B cell (primary cell): Measurements from ENCODE around the gene CSRP2. TPM values are rescaled to one million over a fixed set of nuclear protein-coding genes. Genes with fewer than 3 reads are reported as not detected.

Experiments
- ATAC-seq: fragments of 200-7000 bp; cut with Tn5 transposase; one replicate; pipeline ENCODE4 v1.10.0; 2021; ENCODE audit warnings: low read depth, mild to moderate bottlenecking, moderate number of reproducible peaks, moderate library complexity
- CTCF ChIA-PET: fragments of 350-600 bp; sonication (Branson Sonifier 250); formaldehyde crosslinking; loops from one replicate; lab custom pipeline; 2021; ENCODE audit warnings: antibody characterized with exemption, inconsistent platforms; lab: Charles Lee
- POLR2A ChIA-PET: fragments of 350-600 bp; sonication (Branson Sonifier 250); formaldehyde crosslinking; loops from one replicate; lab custom pipeline; 2021; ENCODE audit warnings: antibody characterized with exemption; lab: Charles Lee
- DNase-seq: peaks from one replicate; pipeline ENCODE4 v3.0.0; 2013
- H2AFZ ChIP-seq: 2 replicates; pipeline ENCODE4 v1.6.1; 2012; ENCODE audit warnings: mild to moderate bottlenecking, low read depth, low read length; ENCODE audit not compliant: insufficient read depth, poor library complexity, severe bottlenecking
- H3K27ac ChIP-seq, 2 donors: 1 replicate in 1 of 2; 2 replicates in 1 of 2; pipeline ENCODE4 v1.5.1; 2012 to 2013; ENCODE audit warnings: low read length in 2 of 2, mild to moderate bottlenecking in 2 of 2, moderate library complexity in 1 of 2
- H3K27me3 ChIP-seq, 4 experiments: fragments of 200-600 bp in 1 of 4; sonication (generic) in 1 of 4; replicated peaks in 1 of 4; 1 replicate in 2 of 4; 2 replicates in 2 of 4; pipeline versions ENCODE4 v1.6.1 to v1.7.0; 2013 to 2016; ENCODE audit warnings: low read length in 3 of 4, mild to moderate bottlenecking in 2 of 4, mixed read lengths in 1 of 4, moderate library complexity in 1 of 4; ENCODE audit not compliant: insufficient read depth in 4 of 4, control insufficient read depth in 3 of 4; ENCODE audit errors: control extremely low read depth in 1 of 4
- H3K36me3 ChIP-seq, 2 experiments: replicated peaks in 1 of 2; 1 replicate in 1 of 2; 2 replicates in 1 of 2; pipeline versions ENCODE4 v1.6.1 to v1.7.1; 2013; ENCODE audit warnings: low read length in 1 of 2; ENCODE audit not compliant: insufficient read depth in 2 of 2, control insufficient read depth in 1 of 2; ENCODE audit errors: control extremely low read depth in 1 of 2, extremely low read depth in 1 of 2
- H3K4me1 ChIP-seq, 2 donors: fragments of 200-600 bp in 1 of 2; sonication (generic) in 1 of 2; 1 replicate in 1 of 2; 2 replicates in 1 of 2; pipeline versions ENCODE4 v1.5.1 to v1.6.1; 2013 to 2017; ENCODE audit warnings: low read length in 2 of 2; ENCODE audit not compliant: control insufficient read depth in 2 of 2, insufficient read depth in 2 of 2
- H3K4me2 ChIP-seq: replicated peaks from 2 replicates; pipeline ENCODE3; 2012; ENCODE audit warnings: mild to moderate bottlenecking, low read depth, low read length; ENCODE audit not compliant: poor library complexity, severe bottlenecking
- H3K4me3 ChIP-seq, 5 experiments: fragments of 200-600 bp in 1 of 5; sonication (generic) in 1 of 5; 1 replicate in 3 of 5; 2 replicates in 2 of 5; pipeline versions ENCODE4 v1.5.1 to v1.7.0; 2011 to 2016; ENCODE audit warnings: low read length in 4 of 5, mild to moderate bottlenecking in 4 of 5, low read depth in 2 of 5, control low read depth in 1 of 5, moderate library complexity in 1 of 5; ENCODE audit not compliant: insufficient read depth in 1 of 5; ENCODE audit errors: control extremely low read depth in 1 of 5, extremely low read depth in 1 of 5
- H3K79me2 ChIP-seq: fragments of 200-600 bp; sonication (generic); one replicate; pipeline ENCODE4 v1.6.0; 2016; ENCODE audit warnings: low read length; ENCODE audit not compliant: control insufficient read depth, insufficient read depth
- H3K9ac ChIP-seq: fragments of 200-600 bp; sonication (generic); 2 replicates; pipeline ENCODE4 v1.6.1; 2017; ENCODE audit warnings: mild to moderate bottlenecking, low read length, moderate library complexity
- H3K9me3 ChIP-seq, 3 donors: one replicate each; pipeline versions ENCODE4 v1.6.1 to v1.7.1; 2013; ENCODE audit warnings: low read length in 2 of 3; ENCODE audit not compliant: control insufficient read depth in 2 of 3, insufficient read depth in 1 of 3; ENCODE audit errors: control extremely low read depth in 1 of 3
- H4K20me1 ChIP-seq: 2 replicates; pipeline ENCODE4 v1.6.0; 2012; ENCODE audit warnings: mild to moderate bottlenecking, low read length; ENCODE audit not compliant: insufficient read depth, control insufficient read depth, poor library complexity, severe bottlenecking
- H3K27ac Mint-ChIP-seq: one replicate; pipeline ENCODE4 v1.8.0; 2021; ENCODE audit warnings: mixed read lengths
- H3K27me3 Mint-ChIP-seq: one replicate; pipeline ENCODE4 v1.8.0; 2021; ENCODE audit warnings: mixed read lengths
- H3K4me1 Mint-ChIP-seq: one replicate; pipeline ENCODE4 v1.8.0; 2021; ENCODE audit warnings: mixed read lengths
- H3K4me3 Mint-ChIP-seq: one replicate; pipeline ENCODE4 v1.8.0; 2021; ENCODE audit warnings: mixed read lengths
- H3K9me3 Mint-ChIP-seq: one replicate; pipeline ENCODE4 v1.8.0; 2022; ENCODE audit warnings: mixed read lengths; ENCODE audit not compliant: insufficient read depth
- CTCF ChIP-seq: fragments of 200-600 bp; IDR thresholded peaks from one replicate; pipeline ENCODE4 v1.8.0; 2022; ENCODE audit warnings: antibody characterized with exemption, mild to moderate bottlenecking
- EZH2 ChIP-seq: IDR thresholded peaks from 2 replicates; pipeline ENCODE4 v1.6.1; 2012; ENCODE audit warnings: borderline replicate concordance, low read depth, mild to moderate bottlenecking, moderate library complexity, low read length; ENCODE audit not compliant: insufficient read depth, poor library complexity, severe bottlenecking
- WGBS: methylation state at CpG from one replicate; pipeline ENCODE4 v1.1.5; 2013; ENCODE audit warnings: missing lambda C conversion rate; ENCODE audit not compliant: insufficient coverage; 5-methylcytosine and 5-hydroxymethylcytosine counted together
- intact Hi-C: fragments of 100-400 bp; cut with micrococcal nuclease; formaldehyde crosslinking; loops from one replicate; pipeline ENCODE4 v1.10.0; 2022
- polyA plus RNA-seq: library from polyadenylated mRNA; depleted of rRNA; stranded (reverse); fragments of >200 nt; gene quantifications from 2 replicates; pipeline ENCODE4 v1.2.3, GENCODE V29; 2012
- total RNA-seq, 2 donors: library from RNA; stranded (reverse); fragments of 120-200 nt in 1 of 2; gene quantifications; 1 replicate in 1 of 2; 2 replicates in 1 of 2; pipeline versions ENCODE4 v1.2.3 to v1.2.4, GENCODE V29; 2013 to 2022

Gene CSRP2
- total and polyA plus RNA-seq, 2 donors (not counting 1 experiment from before 2014, with no cell fraction given) = 0.44 TPM; not detected in 1

GRCh38 chr12:76871082-76871481, 7.7 kb downstream of the CSRP2 start:
- no peak overlapping the region for H2AFZ ChIP-seq
- peaks cover 0 to 4% of the 10 kb centered on the region in 2 donors for H3K4me1 ChIP-seq
- H3K36me3 ChIP-seq = no peaks in the 10 kb centered on the region
- no peak overlapping the region for H3K4me3 Mint-ChIP-seq
- H3K9ac ChIP-seq = no peak overlapping the region
- no peak overlapping the region for H3K27ac Mint-ChIP-seq
- H3K4me2 ChIP-seq = no peak overlapping the region
- intact Hi-C loops = loop anchor here (10.0 kb wide), 1 partner anchor 786 kb away; the partner anchor contains the start of gene NAP1L1
- no peaks in the 10 kb centered on the region for H3K27me3 ChIP-seq
- WGBS = no CpG with 5 or more reads among the region's 2 CpGs
- no peak for ATAC-seq
- H3K4me3 ChIP-seq = no peak overlapping the region
- ChIA-PET POLR2A (interaction anchor here (0.7 kb wide), 1 partner anchor 1364 kb away, joined by 5 read pairs; no protein-coding TSS in a partner anchor), CTCF (interaction anchor here (0.7 kb wide), 1 partner anchor 513 kb away, joined by 5 read pairs; no protein-coding TSS in a partner anchor)
- no peak for DNase-seq
- H3K79me2 ChIP-seq = no peaks in the 10 kb centered on the region
- H3K4me1 Mint-ChIP-seq = no peaks in the 10 kb centered on the region
- no peak overlapping the region for H3K27ac ChIP-seq
- H3K9me3 Mint-ChIP-seq = no peaks in the 10 kb centered on the region
- H4K20me1 ChIP-seq = no peaks in the 10 kb centered on the region
- TF ChIP-seq CTCF (no peak), EZH2 (no peak)
- H3K9me3 ChIP-seq = no peaks in the 10 kb centered on the region
- peaks cover 23% of the 10 kb centered on the region for H3K27me3 Mint-ChIP-seq

- Histone ChIP-seq H3K36me3 (no peaks in the 10 kb centered on the region), H3K4me1 (peaks cover 0 to 4% of the 10 kb centered on the region in 2 donors), H3K9ac (no peak overlapping the region), H4K20me1 (no peaks in the 10 kb centered on the region), H3K27me3 (peaks cover 0 to 3% (median 0%) of the 10 kb centered on the region in 4 experiments), H3K79me2 (no peaks in the 10 kb centered on the region), H3K9me3 (no peaks in the 10 kb centered on the region), H2AFZ (no peak overlapping the region), H3K4me3 (no peak overlapping the region), H3K27ac (no peak overlapping the region), H3K4me2 (no peak overlapping the region)
- POLR2A ChIA-PET = no interaction called here
- TF ChIP-seq CTCF (no peak), EZH2 (no peak)
- CTCF ChIA-PET = no interaction called here
- ATAC-seq (no peak), DNase-seq (no peak)
- no peaks in the 10 kb centered on the region for H3K4me1 Mint-ChIP-seq
- H3K9me3 Mint-ChIP-seq = no peaks in the 10 kb centered on the region
- peaks cover 13% of the 10 kb centered on the region for H3K27me3 Mint-ChIP-seq
- WGBS = 62% methylated on average over 6 of the region's 8 CpGs
- H3K4me3 Mint-ChIP-seq = no peak overlapping the region
- H3K27ac Mint-ChIP-seq = no peak overlapping the region
- intact Hi-C loops = no loop called here
Measured at GRCh38 chr12:76866726-76867125, 12.1 kb downstream of the CSRP2 start.
